ENCODE data around the gene SLC9B2.

GRCh38 chr4:103111598-103111997, 35.0 kb upstream of the SLC9B2 start:
- TF ChIP-seq, protein P1, sequence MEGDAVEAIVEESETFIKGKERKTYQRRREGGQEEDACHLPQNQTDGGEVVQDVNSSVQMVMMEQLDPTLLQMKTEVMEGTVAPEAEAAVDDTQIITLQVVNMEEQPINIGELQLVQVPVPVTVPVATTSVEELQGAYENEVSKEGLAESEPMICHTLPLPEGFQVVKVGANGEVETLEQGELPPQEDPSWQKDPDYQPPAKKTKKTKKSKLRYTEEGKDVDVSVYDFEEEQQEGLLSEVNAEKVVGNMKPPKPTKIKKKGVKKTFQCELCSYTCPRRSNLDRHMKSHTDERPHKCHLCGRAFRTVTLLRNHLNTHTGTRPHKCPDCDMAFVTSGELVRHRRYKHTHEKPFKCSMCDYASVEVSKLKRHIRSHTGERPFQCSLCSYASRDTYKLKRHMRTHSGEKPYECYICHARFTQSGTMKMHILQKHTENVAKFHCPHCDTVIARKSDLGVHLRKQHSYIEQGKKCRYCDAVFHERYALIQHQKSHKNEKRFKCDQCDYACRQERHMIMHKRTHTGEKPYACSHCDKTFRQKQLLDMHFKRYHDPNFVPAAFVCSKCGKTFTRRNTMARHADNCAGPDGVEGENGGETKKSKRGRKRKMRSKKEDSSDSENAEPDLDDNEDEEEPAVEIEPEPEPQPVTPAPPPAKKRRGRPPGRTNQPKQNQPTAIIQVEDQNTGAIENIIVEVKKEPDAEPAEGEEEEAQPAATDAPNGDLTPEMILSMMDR (IDR thresholded peaks at IDR 0.05), result no peak
- TF ChIP-seq POLR2A (IDR thresholded peaks at IDR 0.05), result no peak
